Stimulated activated CD8-positive, alpha-beta memory T cell treated with anti-CD3 and anti-CD28 coated beads, Interleukin-2, amount 100 ng/mL, for 1 hour (primary cell): ENCODE results near the gene GAPDHS.

Source experiments
- DNase-seq, 2 donors: peaks; one replicate each; pipeline ENCODE4 v3.0.0-alpha.2; 2020; ENCODE audit warnings: low read depth in 2 of 2

Gene GAPDHS

GRCh38 chr19:35557539-35558399 lies 24.5 kb downstream of the GAPDHS start:
- DNase-seq = peak in 1 of 2 donors; percentile 26

- no peak for DNase-seq
Observed at GRCh38 chr19:35558400-35559280, 25.4 kb downstream of the GAPDHS start.

GRCh38 chr19:35559281-35559659 lies 26.0 kb downstream of the GAPDHS start:
- DNase-seq = no peak

GRCh38 chr19:35559781-35560180 lies 26.5 kb downstream of the GAPDHS start:
- DNase-seq = no peak

GRCh38 chr19:35560271-35560670 lies 27.0 kb downstream of the GAPDHS start:
- DNase-seq = no peak

GRCh38 chr19:35560677-35561076 lies 27.4 kb downstream of the GAPDHS start:
- no peak for DNase-seq

GRCh38 chr19:35561436-35561835 lies 28.2 kb downstream of the GAPDHS start:
- DNase-seq = no peak

- DNase-seq = no peak
Observed at GRCh38 chr19:35562336-35562735, 29.1 kb downstream of the GAPDHS start.

GRCh38 chr19:35562776-35563175 lies 29.5 kb downstream of the GAPDHS start:
- no peak for DNase-seq

- DNase-seq = no peak
Observed at GRCh38 chr19:35563207-35563829, 30.1 kb downstream of the GAPDHS start, which contains the start of gene ATP4A. Gene ATP4A (minus strand): TSS chr19:35563658. CDS start chr19:35563629, 29 bp downstream.

GRCh38 chr19:35565016-35565856 lies 32.0 kb downstream of the GAPDHS start:
- DNase-seq = no peak

GRCh38 chr19:35566738-35567137 lies 33.5 kb downstream of the GAPDHS start:
- DNase-seq = no peak

- no peak for DNase-seq
Observed at GRCh38 chr19:35569281-35569781, 36.1 kb downstream of the GAPDHS start.

GRCh38 chr19:35571406-35571965 lies 38.2 kb downstream of the GAPDHS start:
- DNase-seq = no peak

- DNase-seq = no peak
Observed at GRCh38 chr19:35577918-35578317, 44.7 kb downstream of the GAPDHS start.

GRCh38 chr19:35578707-35579106 lies 45.5 kb downstream of the GAPDHS start:
- no peak for DNase-seq

- no peak for DNase-seq
Observed at GRCh38 chr19:35582760-35583159, 49.5 kb downstream of the GAPDHS start.

GRCh38 chr19:35585848-35586247 lies 52.6 kb downstream of the GAPDHS start, which contains the start of gene PMIS2:
Gene PMIS2 (plus strand): TSS chr19:35586173. CDS start chr19:35586260, 87 bp downstream.
- no peak for DNase-seq

- DNase-seq = no peak
Observed at GRCh38 chr19:35587321-35587720, 54.1 kb downstream of the GAPDHS start.

- no peak for DNase-seq
Observed at GRCh38 chr19:35590875-35591274, 57.6 kb downstream of the GAPDHS start.

- DNase-seq = no peak
Observed at GRCh38 chr19:35592226-35592625, 59.0 kb downstream of the GAPDHS start.
